Measurements from ENCODE around the gene FKBP11. TPM values are rescaled to one million over a fixed set of nuclear protein-coding genes. Genes with fewer than 3 reads are reported as not detected.

Gene FKBP11
- total and polyA plus RNA-seq, 2 experiments from 2014 or later, result 17.4 to 158 TPM

DNA sequence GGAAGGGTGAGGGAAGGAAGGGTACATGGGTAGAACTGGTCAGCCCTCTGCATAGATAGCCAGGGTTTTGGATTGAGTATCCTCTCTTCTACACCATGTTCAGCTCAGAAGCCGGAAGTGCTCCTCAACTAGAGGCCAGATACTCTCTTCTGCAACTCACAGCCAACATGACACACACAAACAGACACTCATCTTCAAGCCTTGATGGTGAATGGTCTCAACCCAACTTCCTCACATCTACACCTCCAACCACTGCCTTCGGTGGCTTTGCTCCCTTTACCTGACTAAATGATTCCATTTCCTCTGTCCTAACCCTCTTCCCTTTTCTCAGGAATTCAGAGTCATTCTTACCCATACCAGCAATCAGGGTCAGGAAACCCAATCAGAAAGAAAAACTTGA, 7.6 kb upstream of the FKBP11 start:
- no peak for TF ChIP-seq EZH2phosphoT487 (IDR thresholded peaks at IDR 0.05; ENCODE audit: insufficient read depth, low read depth)
- TF ChIP-seq EZH2 (IDR thresholded peaks at IDR 0.05; ENCODE audit: insufficient read depth, poor library complexity, severe bottlenecking), result no peak
- H4K20me1 ChIP-seq (ENCODE audit: insufficient read depth), result no peaks in the 10 kb centered on the region
- H3K27ac ChIP-seq, result no peak overlapping the region
- no peak overlapping the region for H3K4me3 ChIP-seq
- no peaks in the 10 kb centered on the region for H3K27me3 ChIP-seq (replicated peaks; ENCODE audit: insufficient read depth)
- no peaks in the 10 kb centered on the region for H3K9me2 ChIP-seq (ENCODE audit: insufficient read depth)
- DNase-seq, result no peak
- H3K4me2 ChIP-seq (ENCODE audit: unreplicated experiment), result no peak overlapping the region
- H3F3A ChIP-seq (ENCODE audit: insufficient read depth), result peaks cover 17% of the 10 kb centered on the region
- no peak overlapping the region for H3K9ac ChIP-seq
- in situ Hi-C loops (cut with MboI), result no loop called here
- 50% methylated on average over 2 of the region's 2 CpGs for WGBS, 2 experiments (ENCODE audit: low coverage in 1 of 2, low lambda C conversion rate in 2 of 2, missing lambda C conversion rate in 2 of 2)
- peaks cover 27% of the 10 kb centered on the region for H3K79me2 ChIP-seq (ENCODE audit: insufficient read depth)
- no peak overlapping the region for H2AFZ ChIP-seq
- no peaks in the 10 kb centered on the region for H3K4me1 ChIP-seq (ENCODE audit: insufficient read depth)
- peaks cover 20% of the 10 kb centered on the region for H3K36me3 ChIP-seq (ENCODE audit: low read depth)
- no peaks in the 10 kb centered on the region for H3K9me3 ChIP-seq (ENCODE audit: low read depth)

- no peak overlapping the region for H3K27ac ChIP-seq
- no peak for TF ChIP-seq EZH2 (IDR thresholded peaks at IDR 0.05; ENCODE audit: insufficient read depth, poor library complexity, severe bottlenecking)
- no peak for TF ChIP-seq EZH2phosphoT487 (IDR thresholded peaks at IDR 0.05; ENCODE audit: insufficient read depth, low read depth)
- no peaks in the 10 kb centered on the region for H3K9me3 ChIP-seq (ENCODE audit: low read depth)
- WGBS, 2 experiments (ENCODE audit: low coverage in 1 of 2, low lambda C conversion rate in 2 of 2, missing lambda C conversion rate in 2 of 2), result 75 to 82% methylated on average over 4 of the region's 4 CpGs
- H4K20me1 ChIP-seq (ENCODE audit: insufficient read depth), result no peaks in the 10 kb centered on the region
- H3K9me2 ChIP-seq (ENCODE audit: insufficient read depth), result no peaks in the 10 kb centered on the region
- no peak overlapping the region for H3K9ac ChIP-seq
- H3K4me2 ChIP-seq (ENCODE audit: unreplicated experiment), result no peak overlapping the region
- H3K36me3 ChIP-seq (ENCODE audit: low read depth), result peaks cover 20% of the 10 kb centered on the region
- H3K79me2 ChIP-seq (ENCODE audit: insufficient read depth), result peaks cover 15% of the 10 kb centered on the region
- H3K4me1 ChIP-seq (ENCODE audit: insufficient read depth), result 0 out of 2 replicates have a peak, but pooled peaks cover 4% of the 10 kb centered on the region
- H2AFZ ChIP-seq, result no peak overlapping the region
- no peaks in the 10 kb centered on the region for H3K27me3 ChIP-seq (replicated peaks; ENCODE audit: insufficient read depth)
- H3K4me3 ChIP-seq, result no peak overlapping the region
- DNase-seq, result no peak
- in situ Hi-C loops (cut with MboI), result no loop called here
- H3F3A ChIP-seq (ENCODE audit: insufficient read depth), result peaks cover 17% of the 10 kb centered on the region; the same call in 1 of the 2 replicates
These were observed 5.2 kb upstream of the FKBP11 start for GRCh38 chr12:48930475-48930874.

GRCh38 chr12:48929551-48929950, 4.3 kb upstream of the FKBP11 start:
- 39 to 52% methylated on average over 1 of the region's 1 CpG for WGBS, 2 experiments (ENCODE audit: low coverage in 1 of 2, low lambda C conversion rate in 2 of 2, missing lambda C conversion rate in 2 of 2)
- no peak for DNase-seq
- no peak overlapping the region for H3K27ac ChIP-seq

GRCh38 chr12:48927261-48927660, 2.0 kb upstream of the FKBP11 start:
- no peak overlapping the region for H3K4me3 ChIP-seq
- H3K36me3 ChIP-seq (ENCODE audit: low read depth), result peaks cover 18% of the 10 kb centered on the region
- H3K79me2 ChIP-seq (ENCODE audit: insufficient read depth), result no peaks in the 10 kb centered on the region
- in situ Hi-C loops (cut with MboI), result no loop called here
- DNase-seq, result no peak
- H2AFZ ChIP-seq, result no peak overlapping the region
- no peak for TF ChIP-seq EZH2phosphoT487 (IDR thresholded peaks at IDR 0.05; ENCODE audit: insufficient read depth, low read depth)
- no peak for TF ChIP-seq EZH2 (IDR thresholded peaks at IDR 0.05; ENCODE audit: insufficient read depth, poor library complexity, severe bottlenecking)
- H3K4me2 ChIP-seq (ENCODE audit: unreplicated experiment), result no peak overlapping the region
- no peaks in the 10 kb centered on the region for H3K9me3 ChIP-seq (ENCODE audit: low read depth)
- no peak overlapping the region for H3K9ac ChIP-seq
- peaks cover 10% of the 10 kb centered on the region; the same call in 1 of the 2 replicates for H3K4me1 ChIP-seq (ENCODE audit: insufficient read depth)
- WGBS, 2 experiments (ENCODE audit: low coverage in 1 of 2, low lambda C conversion rate in 2 of 2, missing lambda C conversion rate in 2 of 2), result 94 to 98% methylated on average over 2 of the region's 2 CpGs
- no peaks in the 10 kb centered on the region for H4K20me1 ChIP-seq (ENCODE audit: insufficient read depth)
- peaks cover 17% of the 10 kb centered on the region; the same call in 1 of the 2 replicates for H3F3A ChIP-seq (ENCODE audit: insufficient read depth)
- H3K27me3 ChIP-seq (replicated peaks; ENCODE audit: insufficient read depth), result no peaks in the 10 kb centered on the region
- H3K27ac ChIP-seq, result no peak overlapping the region
- no peaks in the 10 kb centered on the region for H3K9me2 ChIP-seq (ENCODE audit: insufficient read depth)

More at GRCh38 chr12:48929551-48929950, 4.3 kb upstream of the FKBP11 start:
- in situ Hi-C loops (cut with MboI), result no loop called here
- H3K4me3 ChIP-seq, result no peak overlapping the region
- H3F3A ChIP-seq (ENCODE audit: insufficient read depth), result peaks cover 17% of the 10 kb centered on the region; the same call in 1 of the 2 replicates
- no peaks in the 10 kb centered on the region for H3K9me2 ChIP-seq (ENCODE audit: insufficient read depth)
- peaks cover 20% of the 10 kb centered on the region for H3K36me3 ChIP-seq (ENCODE audit: low read depth)
- H3K9ac ChIP-seq, result no peak overlapping the region
- H3K27me3 ChIP-seq (replicated peaks; ENCODE audit: insufficient read depth), result no peaks in the 10 kb centered on the region
- H3K4me1 ChIP-seq (ENCODE audit: insufficient read depth), result 0 out of 2 replicates have a peak, but pooled peaks cover 4% of the 10 kb centered on the region
- no peaks in the 10 kb centered on the region for H3K9me3 ChIP-seq (ENCODE audit: low read depth)
- TF ChIP-seq EZH2phosphoT487 (IDR thresholded peaks at IDR 0.05; ENCODE audit: insufficient read depth, low read depth) (no peak), EZH2 (IDR thresholded peaks at IDR 0.05; ENCODE audit: insufficient read depth, poor library complexity, severe bottlenecking) (no peak)
- no peaks in the 10 kb centered on the region for H4K20me1 ChIP-seq (ENCODE audit: insufficient read depth)
- H3K79me2 ChIP-seq (ENCODE audit: insufficient read depth), result peaks cover 7% of the 10 kb centered on the region
- no peak overlapping the region for H2AFZ ChIP-seq
- no peak overlapping the region for H3K4me2 ChIP-seq (ENCODE audit: unreplicated experiment)
